Osteoblast (primary cell): ENCODE data around the gene RCOR1. TPM values are rescaled to one million over a fixed set of nuclear protein-coding genes. Genes with fewer than 3 reads are reported as not detected.

Source experiments
- DNase-seq: peaks from one replicate; pipeline ENCODE4 v3.0.0; 2011; ENCODE audit warnings: low spot score, mixed read lengths; ENCODE audit not compliant: insufficient read length; ENCODE audit errors: missing footprints
- H2AFZ ChIP-seq: 2 replicates; pipeline ENCODE4 v1.6.0; 2011; ENCODE audit warnings: mild to moderate bottlenecking, low read length
- H3K27ac ChIP-seq: 2 replicates; pipeline ENCODE4 v1.5.1; 2011; ENCODE audit warnings: mild to moderate bottlenecking, low read depth, low read length, moderate library complexity
- H3K27me3 ChIP-seq: 2 replicates; pipeline ENCODE4 v1.6.0; 2012; ENCODE audit warnings: mild to moderate bottlenecking, control low read depth, inconsistent platforms, low read length, moderate library complexity; ENCODE audit not compliant: insufficient read depth
- H3K36me3 ChIP-seq: 2 replicates; pipeline ENCODE4 v1.5.1; 2011; ENCODE audit warnings: mild to moderate bottlenecking, low read length, control low read depth, moderate library complexity; ENCODE audit not compliant: insufficient read depth
- H3K4me1 ChIP-seq: 2 replicates; pipeline ENCODE4 v1.5.1; 2011; ENCODE audit warnings: mild to moderate bottlenecking, low read length, control low read depth, moderate library complexity; ENCODE audit not compliant: insufficient read depth
- H3K4me2 ChIP-seq: 2 replicates; pipeline ENCODE4 v1.6.0; 2011; ENCODE audit warnings: mild to moderate bottlenecking, low read length; ENCODE audit not compliant: insufficient read depth
- H3K4me3 ChIP-seq: fragments of 200-600 bp; sonication (generic); 3 replicates; pipeline ENCODE4 v1.5.1; 2012; ENCODE audit warnings: mild to moderate bottlenecking, low read length, inconsistent platforms; ENCODE audit not compliant: insufficient read depth
- H3K79me2 ChIP-seq: 2 replicates; pipeline ENCODE4 v1.6.0; 2012; ENCODE audit warnings: mild to moderate bottlenecking, low read length, control low read depth, inconsistent platforms; ENCODE audit not compliant: insufficient read depth
- H3K9me3 ChIP-seq: 2 replicates; pipeline ENCODE4 v1.5.1; 2011; ENCODE audit warnings: low read depth, low read length, control low read depth
- H4K20me1 ChIP-seq: 2 replicates; pipeline ENCODE4 v1.6.0; 2012; ENCODE audit warnings: mild to moderate bottlenecking, low read length, control low read depth; ENCODE audit not compliant: insufficient read depth
- CTCF ChIP-seq: IDR thresholded peaks from 2 replicates; pipeline ENCODE4 v1.5.1; 2011; ENCODE audit warnings: mild to moderate bottlenecking, low read depth, low read length, moderate library complexity; ENCODE audit errors: extremely low read depth
- total RNA-seq: library from RNA; depleted of rRNA; stranded (reverse); fragments of >200 nt; gene quantifications from 2 replicates; pipeline ENCODE4 v1.2.3, GENCODE V29; 2012

The RCOR1 gene
- total RNA-seq, 1 donor: 11.6 TPM

- H3K36me3 ChIP-seq: no peaks in the 10 kb centered on the region
- no peaks in the 10 kb centered on the region for H3K27me3 ChIP-seq
- H4K20me1 ChIP-seq: no peaks in the 10 kb centered on the region
- H3K4me3 ChIP-seq: no peak overlapping the region
- H3K9me3 ChIP-seq: no peaks in the 10 kb centered on the region
- no peak overlapping the region for H3K27ac ChIP-seq
- H3K4me1 ChIP-seq: no peaks in the 10 kb centered on the region
- TF ChIP-seq CTCF: no peak
- no peaks in the 10 kb centered on the region for H3K79me2 ChIP-seq
- no peak overlapping the region for H3K4me2 ChIP-seq
- H2AFZ ChIP-seq: no peak overlapping the region
- DNase-seq: peak; percentile 45
These were observed 145.2 kb downstream of the RCOR1 start for GRCh38 chr14:102737402-102738372.

GRCh38 chr14:102738373-102739189 lies 146.1 kb downstream of the RCOR1 start:
- Histone ChIP-seq H3K4me1 (no peaks in the 10 kb centered on the region), H3K36me3 (no peaks in the 10 kb centered on the region), H3K9me3 (no peaks in the 10 kb centered on the region), H3K4me3 (no peak overlapping the region), H2AFZ (no peak overlapping the region), H3K4me2 (no peak overlapping the region), H4K20me1 (no peaks in the 10 kb centered on the region), H3K27ac (no peak overlapping the region), H3K79me2 (no peaks in the 10 kb centered on the region), H3K27me3 (no peaks in the 10 kb centered on the region)
- peak; percentile 34 for DNase-seq
- TF ChIP-seq CTCF: no peak

GRCh38 chr14:102739190-102739469 lies 146.7 kb downstream of the RCOR1 start:
- Histone ChIP-seq H3K79me2 (no peaks in the 10 kb centered on the region), H2AFZ (no peak overlapping the region), H3K36me3 (no peaks in the 10 kb centered on the region), H3K4me2 (no peak overlapping the region), H4K20me1 (no peaks in the 10 kb centered on the region), H3K4me1 (no peaks in the 10 kb centered on the region), H3K9me3 (no peaks in the 10 kb centered on the region), H3K27me3 (no peaks in the 10 kb centered on the region), H3K4me3 (no peak overlapping the region), H3K27ac (no peak overlapping the region)
- TF ChIP-seq CTCF: no peak
- no peak for DNase-seq
